Psoas muscle (tissue), 8 donors: Measurements from ENCODE around the gene PPFIA3. TPM values are rescaled to one million over a fixed set of nuclear protein-coding genes. Genes with fewer than 3 reads are reported as not detected.
"Not testable (repeated sequence)": the region's sequence is repeated elsewhere in the genome, so short reads cannot be mapped to it uniquely, and the experiment has no call there.

Source experiments
- ATAC-seq, 4 donors: fragments of 200-7000 bp; cut with Tn5 transposase; one replicate each; pipeline ENCODE4 v1.9.1; 2020; ENCODE audit warnings: moderate library complexity in 3 of 4, mild to moderate bottlenecking in 2 of 4
- DNase-seq, 2 donors: peaks; one replicate each; pipeline ENCODE4 v3.0.0-alpha.2; 2020
- H3K27ac ChIP-seq: fragments of 200-600 bp; one replicate; pipeline ENCODE4 v1.8.0; 2022
- H3K27me3 ChIP-seq, 3 donors: fragments of 200-600 bp in 1 of 3; one replicate each; pipeline versions ENCODE4 v1.6.1 to v1.8.0; 2013 to 2022; ENCODE audit warnings: low read length in 2 of 3, mild to moderate bottlenecking in 2 of 3, moderate library complexity in 1 of 3; ENCODE audit not compliant: insufficient read depth in 3 of 3
- H3K36me3 ChIP-seq, 2 donors: fragments of 200-600 bp in 1 of 2; one replicate each; pipeline versions ENCODE4 v1.6.1 to v1.8.0; 2013 to 2022; ENCODE audit warnings: low read depth in 1 of 2, mild to moderate bottlenecking in 1 of 2, moderate library complexity in 1 of 2; ENCODE audit not compliant: insufficient read depth in 1 of 2
- H3K4me1 ChIP-seq: fragments of 200-600 bp; one replicate; pipeline ENCODE4 v1.8.0; 2022
- H3K4me3 ChIP-seq: fragments of 200-600 bp; one replicate; pipeline ENCODE4 v1.8.0; 2022; ENCODE audit warnings: mild to moderate bottlenecking
- H3K9me3 ChIP-seq: fragments of 200-600 bp; one replicate; pipeline ENCODE4 v1.8.0; 2022
- CTCF ChIP-seq: fragments of 200-600 bp; IDR thresholded peaks from one replicate; pipeline ENCODE4 v1.8.0; 2022; ENCODE audit warnings: antibody characterized with exemption
- WGBS, 3 donors: extraction: QIAGEN DNeasy Blood & Tissue Kit; methylation state at CpG; one replicate each; pipeline versions ENCODE4 v1.1.6 to v1.1.7; 2013; 5-methylcytosine and 5-hydroxymethylcytosine counted together
- intact Hi-C, 2 donors: fragments of 100-400 bp; cut with DNase I; formaldehyde crosslinking; loops; one replicate each; pipeline versions ENCODE4 v1.11.0 to v1.14.2; 2022
- polyA plus RNA-seq, 3 donors: library from polyadenylated mRNA; stranded (reverse); fragments of 200-250 nt; gene quantifications; one replicate each; pipeline ENCODE4 v1.2.3, GENCODE V29; 2013
- total RNA-seq, 4 donors: library from RNA; stranded (reverse); fragmentation: NEBNext Ultra II Directional in 2 of 4; extraction: Animal tissue kit (Norgen Biotek cat#: 25700) in 2 of 4; gene quantifications; one replicate each; pipeline versions ENCODE4 v1.2.1 to v1.2.4, GENCODE V29; 2021 to 2023
- donor health status: healthy with polysubstance abuse.
- donor health status: DM: no; HTN: no; CAD: no; lungs with moderate emphysema.
- donor health status: Bipolar disorder and iron deficiency.
- donor health status: healthy.
- donor health status: DM: yes; HTN: yes; CAD: no.
- donor health status: DM: no; HTN: no; CAD: no.
- donor health status: DM: no; HTN: no; CAD: no.
- donor health status: DM: yes; HTN: yes; CAD: no.

The PPFIA3 gene
- total and polyA plus RNA-seq, 7 donors = 1.4 to 5.0 (median 3.2) TPM

- WGBS, 3 donors = 77 to 84% (median 81%) methylated on average over 23 to 25 of the region's 25 CpGs
- Histone ChIP-seq H3K4me1 (peaks cover 24% of the 10 kb centered on the region), H3K4me3 (no peak overlapping the region), H3K9me3 (no peaks in the 10 kb centered on the region), H3K36me3 (peaks cover 2 to 48% of the 10 kb centered on the region in 2 donors), H3K27me3 (no peaks in the 10 kb centered on the region), H3K27ac (no peak overlapping the region)
- DNase-seq (no peak), ATAC-seq (no peak)
- intact Hi-C loops = loop anchor here in 1 of 2 donors (5.0 kb wide), 1 partner anchor 34 kb away; no protein-coding TSS in a partner anchor
- TF ChIP-seq CTCF = no peak
These were observed 48.6 kb downstream of the PPFIA3 start for GRCh38 chr19:49167857-49168409.

DNA sequence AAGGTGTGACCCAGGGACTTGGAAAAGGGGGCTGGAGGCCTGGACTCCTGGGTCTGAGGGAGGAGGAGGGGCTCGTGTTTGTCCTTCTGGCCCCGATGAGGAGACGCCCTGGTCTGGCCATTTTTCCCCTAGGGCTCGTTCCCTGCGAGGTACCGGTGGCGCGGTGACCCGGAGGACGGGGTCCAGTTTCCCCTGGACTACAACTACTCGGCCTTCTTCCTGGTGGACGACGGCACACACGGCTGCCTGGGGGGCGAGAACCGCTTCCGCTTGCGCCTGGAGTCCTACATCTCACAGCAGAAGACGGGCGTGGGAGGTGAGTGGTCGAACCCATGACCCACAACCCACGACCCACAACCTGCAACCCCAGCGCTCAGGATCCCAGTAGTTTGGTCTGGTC lies 49.1 kb downstream of the PPFIA3 start:
- no peak for ATAC-seq
- Histone ChIP-seq H3K27ac (no peak overlapping the region), H3K4me1 (peaks cover 21% of the 10 kb centered on the region), H3K27me3 (no peaks in the 10 kb centered on the region), H3K36me3 (peaks cover 2 to 53% of the 10 kb centered on the region in 2 donors), H3K9me3 (no peaks in the 10 kb centered on the region), H3K4me3 (no peak overlapping the region)
- WGBS, 3 donors = 90 to 92% (median 92%) methylated on average over 23 of the region's 23 CpGs
- DNase-seq = no peak
- TF ChIP-seq CTCF = no peak
- intact Hi-C loops = loop anchor here in 1 of 2 donors (5.0 kb wide), 1 partner anchor 34 kb away; no protein-coding TSS in a partner anchor

DNA sequence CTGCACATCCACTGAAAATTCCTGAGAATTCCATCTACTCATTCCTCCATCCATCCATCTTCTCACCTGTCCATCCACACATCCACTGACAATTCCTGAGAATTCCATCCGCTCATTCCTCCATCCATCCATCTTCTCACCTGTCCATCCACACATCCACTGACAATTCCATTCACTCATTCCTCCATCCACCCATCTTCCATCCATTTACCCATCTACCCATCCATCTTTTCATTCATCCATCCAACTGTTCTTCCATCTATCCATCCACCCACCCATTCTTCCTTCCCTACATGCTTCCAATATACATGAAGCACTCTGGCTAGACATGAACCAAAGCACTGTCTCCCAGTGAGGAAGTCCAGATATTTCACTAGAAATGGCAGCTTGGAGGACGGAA lies 53.9 kb downstream of the PPFIA3 start:
- H3K4me3 ChIP-seq = no peak overlapping the region
- H3K36me3 ChIP-seq = peaks cover 4 to 78% of the 10 kb centered on the region in 2 donors
- no peak for TF ChIP-seq CTCF
- WGBS, 3 donors = 97 to 100% (median 98%) methylated on average over 2 of the region's 2 CpGs
- DNase-seq (no peak), ATAC-seq (no peak)
- no peaks in the 10 kb centered on the region for H3K27me3 ChIP-seq
- H3K9me3 ChIP-seq = no peaks in the 10 kb centered on the region
- H3K27ac ChIP-seq = no peak overlapping the region
- intact Hi-C loops = no loop called here
- H3K4me1 ChIP-seq = no peaks in the 10 kb centered on the region

- no peaks in the 10 kb centered on the region for H3K4me1 ChIP-seq
- H3K27ac ChIP-seq = no peak overlapping the region
- no peak for TF ChIP-seq CTCF
- intact Hi-C loops = no loop called here
- no peak for DNase-seq
- peaks cover 0 to 60% of the 10 kb centered on the region in 2 donors for H3K36me3 ChIP-seq
- WGBS, 3 donors = 89 to 91% (median 90%) methylated on average over 4 of the region's 4 CpGs
- H3K9me3 ChIP-seq = no peaks in the 10 kb centered on the region
- H3K27me3 ChIP-seq = no peaks in the 10 kb centered on the region
- ATAC-seq = no peak
- no peak overlapping the region for H3K4me3 ChIP-seq
These were observed 61.3 kb downstream of the PPFIA3 start for GRCh38 chr19:49180659-49181058.

DNA sequence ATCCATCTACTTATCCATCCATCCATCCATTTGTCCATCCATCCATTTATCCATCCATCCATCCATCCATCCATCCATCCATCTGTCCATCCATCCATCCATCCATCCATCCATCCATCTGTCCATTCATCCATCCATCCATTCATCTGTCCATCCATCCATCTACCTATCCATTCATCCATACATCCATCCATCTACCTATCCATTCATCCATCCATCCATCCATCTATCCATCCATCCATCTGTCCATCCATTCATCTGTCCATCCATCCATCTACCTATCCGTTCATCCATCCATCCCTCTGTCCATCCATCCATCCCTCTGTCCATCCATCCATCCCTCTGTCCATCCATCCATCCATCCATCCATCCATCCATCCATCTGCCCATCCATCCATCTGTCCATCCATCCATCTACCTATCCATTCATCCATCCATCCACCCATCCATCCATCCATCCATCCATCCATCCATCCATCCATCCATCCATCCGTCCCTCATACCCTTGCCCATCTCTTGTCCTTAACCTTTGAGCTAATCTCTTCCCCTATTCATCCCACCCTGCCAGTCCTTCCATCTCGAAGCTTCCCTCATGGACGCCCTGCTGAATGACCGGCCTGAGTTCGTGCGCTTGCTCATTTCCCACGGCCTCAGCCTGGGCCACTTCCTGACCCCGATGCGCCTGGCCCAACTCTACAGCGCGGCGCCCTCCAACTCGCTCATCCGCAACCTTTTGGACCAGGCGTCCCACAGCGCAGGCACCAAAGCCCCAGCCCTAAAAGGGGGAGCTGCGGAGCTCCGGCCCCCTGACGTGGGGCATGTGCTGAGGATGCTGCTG lies 62.9 kb downstream of the PPFIA3 start:
- intact Hi-C loops, H3K4me3 ChIP-seq, H3K9me3 ChIP-seq, DNase-seq, H3K27me3 ChIP-seq, H3K4me1 ChIP-seq, H3K27ac ChIP-seq: not testable (repeated sequence)
- peak in 1 of 4 donors; percentile 5 for ATAC-seq
- peaks cover 0 to 66% of the 10 kb centered on the region in 2 donors for H3K36me3 ChIP-seq
- WGBS, 3 donors = 74 to 82% (median 76%) methylated on average over 20 of the region's 20 CpGs
